A549 treated with AZD2906 at 1 μM for 4 hours (cell line): ENCODE measurements around the gene GNPTAB. TPM values are rescaled to one million over a fixed set of nuclear protein-coding genes. Genes with fewer than 3 reads are reported as not detected.

ENCODE experiments used
- total RNA-seq: library from RNA; stranded (reverse); fragments of 200-300 nt; extraction: Qiagen RNA extraction; gene quantifications from 5 replicates; pipeline ENCODE4 v1.2.3, GENCODE V29; 2022

GNPTAB gene
- 10.8 to 14.7 TPM (median 12.4 TPM) in 5 replicates for total RNA-seq

GRCh38 chr12:101830367-101831325 lies at the start of gene GNPTAB:
TSS of gene GNPTAB (minus strand) at chr12:101830959. CDS start at chr12:101830675, 284 bp downstream.

GRCh38 chr12:101876861-101877805 lies 46.4 kb upstream of the GNPTAB start, which contains the start of gene DRAM1:
TSS of gene DRAM1 (plus strand) at chr12:101877580. CDS start at chr12:101877790, 210 bp downstream.

DNA sequence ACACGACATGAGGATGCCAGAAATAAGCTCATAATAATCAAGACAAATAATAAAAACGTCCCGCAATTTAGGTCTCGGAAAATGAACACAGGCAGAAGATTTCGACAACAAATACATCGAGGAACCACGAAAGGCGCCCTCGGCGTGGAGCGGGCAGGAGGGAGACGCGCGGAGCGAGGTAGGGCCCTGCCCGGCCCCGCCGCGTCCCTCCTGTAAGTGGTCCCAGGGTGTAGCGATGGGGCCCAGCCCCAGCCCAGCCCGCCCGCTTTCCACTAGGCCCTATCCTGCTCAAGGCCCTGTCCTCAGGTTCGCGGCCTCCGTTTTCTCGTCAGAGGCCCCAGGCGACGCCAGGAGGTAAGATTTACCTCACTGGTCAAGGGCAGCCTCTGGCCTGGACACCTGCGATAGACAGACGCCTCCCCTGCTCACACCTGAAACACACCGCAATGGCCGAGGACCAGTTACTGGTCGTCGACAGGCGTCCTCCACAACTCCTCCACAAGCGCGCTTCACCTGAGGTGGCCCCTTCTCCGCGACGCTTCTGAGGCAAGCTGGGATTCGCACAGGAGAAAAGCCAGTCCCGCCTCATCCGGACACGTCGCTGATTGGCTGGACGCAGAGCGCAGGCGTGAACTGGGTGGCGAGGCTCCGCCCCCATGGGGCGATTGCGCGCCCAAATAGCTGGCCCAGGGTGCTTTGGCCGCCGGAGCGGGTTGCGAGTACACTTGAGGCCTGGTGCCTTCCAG lies 91.7 kb downstream of the GNPTAB start, which contains the start of gene SYCP3:
Gene SYCP3, minus strand, starts transcription at position 543 of the 746 bp plus-strand sequence. CDS start 1,527 bp downstream, outside the sequence.

DNA sequence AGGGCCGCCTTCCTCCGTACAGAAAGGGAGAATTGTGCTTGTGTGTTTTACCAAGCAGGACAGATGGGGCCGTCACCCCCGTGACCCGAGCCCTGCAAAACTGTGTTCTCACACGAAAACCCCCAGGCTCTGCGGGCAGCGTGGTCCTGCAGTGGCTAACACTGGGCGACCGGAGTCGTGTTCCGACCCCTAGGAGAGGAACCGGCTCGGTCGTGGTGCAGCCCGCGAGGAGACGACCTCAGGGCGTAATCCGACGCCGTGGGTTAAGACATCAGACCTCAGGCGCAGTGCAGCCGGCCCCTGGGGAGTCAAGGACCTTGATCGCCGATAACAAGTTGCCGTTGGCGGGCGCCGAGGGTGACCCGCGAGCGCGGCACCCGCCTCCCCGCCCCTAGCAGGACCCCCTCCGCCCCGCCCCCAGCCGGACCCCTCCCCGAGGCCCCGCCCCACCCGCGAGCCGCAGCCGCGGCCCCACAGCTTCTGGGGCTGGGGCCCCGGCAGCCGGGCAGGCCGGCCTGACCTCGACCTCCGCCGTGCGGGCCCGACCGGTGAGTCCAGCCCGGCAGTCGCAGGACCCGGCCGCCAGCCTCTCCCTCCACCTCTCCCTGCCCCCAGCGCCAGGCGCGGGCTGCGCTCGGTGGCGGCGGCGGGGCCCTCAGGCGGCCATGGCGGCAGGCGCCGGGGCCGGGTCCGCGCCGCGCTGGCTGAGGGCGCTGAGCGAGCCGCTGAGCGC lies 133.4 kb downstream of the GNPTAB start, which contains the start of gene CHPT1:
Gene CHPT1, plus strand, starts transcription at position 444 of the 733 bp plus-strand sequence. Its CDS starts 222 bp downstream, at position 666.

Other genes starting within 250 kb of the GNPTAB start
- gene MYBPC1, start 236.0 kb downstream of the GNPTAB start, total RNA-seq: 0.05 to 0.09 TPM (median 0.07 TPM) in 3 of 5 replicates, not detected in the others
- gene CHPT1, start 133.3 kb downstream of the GNPTAB start, total RNA-seq: 46.4 to 67.6 TPM (median 64.9 TPM) in 5 replicates
- gene SYCP3, start 91.5 kb downstream of the GNPTAB start, total RNA-seq: 0.10 to 0.13 TPM (median 0.13 TPM) in 3 of 5 replicates, not detected in the others
- gene DRAM1, start 46.6 kb upstream of the GNPTAB start, total RNA-seq: 17.5 to 20.1 TPM (median 19.2 TPM) in 5 replicates
- gene WASHC3, start 231.0 kb upstream of the GNPTAB start, total RNA-seq: 29.1 to 33.7 TPM (median 31.2 TPM) in 5 replicates